Upper lobe of right lung (tissue), 1 donor: ENCODE results near the gene ZNF638. TPM values are rescaled to one million over a fixed set of nuclear protein-coding genes. Genes with fewer than 3 reads are reported as not detected.
A peak's percentile ranks its signal among the peaks of the same experiment; 100 is the strongest.

Experiments used
- ATAC-seq: fragments of 200-7000 bp; cut with Tn5 transposase; one replicate; pipeline ENCODE4 v1.9.1; 2020; ENCODE audit warnings: mild to moderate bottlenecking, moderate library complexity
- DNase-seq: peaks from one replicate; pipeline ENCODE4 v3.0.0-alpha.2; 2020
- H3K27ac ChIP-seq: fragments of 200-600 bp; one replicate; pipeline ENCODE4 v1.8.0; 2022
- H3K27me3 ChIP-seq: fragments of 200-600 bp; one replicate; pipeline ENCODE4 v1.8.0; 2022; ENCODE audit warnings: mild to moderate bottlenecking
- H3K36me3 ChIP-seq: fragments of 200-600 bp; one replicate; pipeline ENCODE4 v1.8.0; 2022
- H3K4me1 ChIP-seq: fragments of 200-600 bp; one replicate; pipeline ENCODE4 v1.8.0; 2022
- H3K4me3 ChIP-seq: fragments of 200-600 bp; one replicate; pipeline ENCODE4 v1.8.0; 2022; ENCODE audit warnings: mild to moderate bottlenecking
- H3K9me3 ChIP-seq: fragments of 200-600 bp; one replicate; pipeline ENCODE4 v1.8.0; 2022
- CTCF ChIP-seq: fragments of 200-600 bp; IDR thresholded peaks from one replicate; pipeline ENCODE4 v1.8.0; 2022; ENCODE audit warnings: antibody characterized with exemption
- intact Hi-C: fragments of 100-400 bp; cut with DNase I; formaldehyde crosslinking; loops from one replicate; pipeline ENCODE4 v1.11.0; 2022
- total RNA-seq: library from RNA; stranded (reverse); fragmentation: NEBNext Ultra II Directional; extraction: Animal tissue kit (Norgen Biotek cat#: 25700); gene quantifications from one replicate; pipeline ENCODE4 v1.2.1, GENCODE V29; 2021
- donor health status: DM: no; HTN: yes; CAD: no; lungs with severe emphysema.

The ZNF638 gene
- total RNA-seq, 1 donor from 2014 or later, result 114 TPM

DNA sequence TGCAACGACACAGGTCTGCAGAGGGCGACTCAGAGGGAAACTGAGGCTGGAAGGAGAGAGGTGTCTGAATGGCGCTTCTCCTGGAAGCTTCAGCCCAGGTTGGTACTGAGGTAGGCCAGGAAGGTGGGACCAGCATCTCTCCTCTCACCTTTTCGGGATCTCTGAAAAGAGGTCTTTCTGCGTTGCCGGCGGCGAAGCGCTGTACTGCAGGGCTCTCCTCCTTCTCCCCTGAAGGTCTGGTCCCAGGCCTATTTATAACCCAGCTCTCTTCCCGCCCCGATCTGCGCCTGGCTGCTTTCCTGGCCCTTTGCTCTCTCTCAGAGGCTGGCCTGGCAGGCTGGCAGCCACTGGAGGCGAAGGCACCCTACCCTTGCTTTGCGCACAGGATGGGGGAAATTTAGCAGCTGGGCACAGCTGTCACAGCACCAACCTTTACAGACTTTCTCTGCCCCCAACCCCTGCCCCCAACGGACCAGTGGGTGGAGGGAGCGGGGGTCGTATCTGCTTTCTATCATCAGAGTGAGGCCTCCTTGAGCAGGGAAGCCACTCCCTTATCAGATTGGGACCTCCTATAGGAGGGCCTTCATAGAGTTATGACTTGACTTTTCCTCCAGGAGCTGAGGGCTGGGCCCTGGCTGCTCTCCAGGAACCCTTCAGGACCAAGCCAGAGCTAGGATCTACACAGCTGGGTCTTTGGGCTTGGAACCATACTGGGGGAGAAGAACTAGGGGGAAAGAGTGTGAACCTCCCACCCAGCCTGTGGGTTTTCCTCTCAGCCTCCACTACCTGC lies 122.8 kb downstream of the ZNF638 start:
- Histone ChIP-seq H3K9me3 (no peaks in the 10 kb centered on the region), H3K27me3 (peaks cover 15% of the 10 kb centered on the region), H3K4me1 (peaks cover 23% of the 10 kb centered on the region), H3K4me3 (peak overlapping the region; percentile 56), H3K27ac (no peak overlapping the region), H3K36me3 (no peaks in the 10 kb centered on the region)
- ATAC-seq (no peak), DNase-seq (no peak)
- TF ChIP-seq CTCF, result no peak
- intact Hi-C loops, result no loop called here

- TF ChIP-seq CTCF, result no peak
- no peak for ATAC-seq
- intact Hi-C loops, result no loop called here
- Histone ChIP-seq H3K9me3 (no peaks in the 10 kb centered on the region), H3K36me3 (no peaks in the 10 kb centered on the region), H3K4me1 (peaks cover 23% of the 10 kb centered on the region), H3K27me3 (peaks cover 15% of the 10 kb centered on the region), H3K27ac (no peak overlapping the region), H3K4me3 (no peak overlapping the region)
- DNase-seq, result no peak
These were observed 123.6 kb downstream of the ZNF638 start for GRCh38 chr2:71455011-71455740.

- peaks cover 23% of the 10 kb centered on the region for H3K4me1 ChIP-seq
- H3K9me3 ChIP-seq, result no peaks in the 10 kb centered on the region
- no peak overlapping the region for H3K27ac ChIP-seq
- ATAC-seq, result no peak
- no peak for DNase-seq
- TF ChIP-seq CTCF, result no peak
- intact Hi-C loops, result no loop called here
- H3K4me3 ChIP-seq, result no peak overlapping the region
- no peaks in the 10 kb centered on the region for H3K36me3 ChIP-seq
- H3K27me3 ChIP-seq, result peaks cover 15% of the 10 kb centered on the region
These were observed 124.4 kb downstream of the ZNF638 start for GRCh38 chr2:71455741-71456569.

DNA sequence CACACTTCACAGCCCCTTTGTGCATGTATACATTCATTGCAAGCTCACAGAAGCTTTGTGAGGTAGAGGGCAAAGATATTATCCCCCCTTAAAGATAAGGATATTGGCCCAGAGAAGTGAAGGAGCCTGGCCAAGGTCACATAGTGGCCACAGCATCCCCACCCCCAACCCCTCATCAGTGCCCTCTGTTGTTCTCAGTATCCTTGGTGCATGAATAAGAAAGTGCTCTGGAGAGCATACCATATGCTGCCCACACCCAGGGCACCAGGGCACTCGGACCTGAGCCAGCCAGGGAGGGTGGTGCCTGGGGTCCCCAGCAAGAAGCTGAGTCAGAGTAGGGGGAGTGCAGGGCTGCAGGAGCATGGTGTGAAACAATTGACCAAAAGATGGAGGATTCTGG lies 125.0 kb downstream of the ZNF638 start:
- TF ChIP-seq CTCF, result no peak
- H3K36me3 ChIP-seq, result no peaks in the 10 kb centered on the region
- H3K27me3 ChIP-seq, result peaks cover 15% of the 10 kb centered on the region
- H3K27ac ChIP-seq, result no peak overlapping the region
- no peak overlapping the region for H3K4me3 ChIP-seq
- no peaks in the 10 kb centered on the region for H3K9me3 ChIP-seq
- intact Hi-C loops, result no loop called here
- ATAC-seq (no peak), DNase-seq (no peak)
- H3K4me1 ChIP-seq, result peaks cover 23% of the 10 kb centered on the region

- Histone ChIP-seq H3K36me3 (no peaks in the 10 kb centered on the region), H3K9me3 (no peaks in the 10 kb centered on the region), H3K27me3 (peaks cover 15% of the 10 kb centered on the region), H3K4me1 (peaks cover 23% of the 10 kb centered on the region), H3K4me3 (no peak overlapping the region), H3K27ac (no peak overlapping the region)
- no peak for TF ChIP-seq CTCF
- no peak for ATAC-seq
- DNase-seq, result no peak
- intact Hi-C loops, result no loop called here
These were observed 125.7 kb downstream of the ZNF638 start for GRCh38 chr2:71457123-71457915.
